HepG2 (cell line): Measurements from ENCODE around the gene CNMD. TPM values are rescaled to one million over a fixed set of nuclear protein-coding genes. Genes with fewer than 3 reads are reported as not detected.

ENCODE experiments used
- BCL3 ChIP-seq: sonication (generic); formaldehyde crosslinking; IDR thresholded peaks from 2 replicates; pipeline ENCODE4 v1.5.1; 2020; ENCODE audit warnings: mild to moderate bottlenecking, missing genetic modification reagents, moderate library complexity
- DNMT1 ChIP-seq: sonication (generic); formaldehyde crosslinking; IDR thresholded peaks from 2 replicates; pipeline ENCODE4 v1.5.1; 2020; ENCODE audit warnings: mild to moderate bottlenecking, missing genetic modification reagents
- RORA ChIP-seq: sonication (generic); formaldehyde crosslinking; IDR thresholded peaks from 2 replicates; pipeline ENCODE4 v1.5.0; 2020; ENCODE audit warnings: mild to moderate bottlenecking, missing genetic modification reagents, moderate library complexity
- SRSF1 ChIP-seq: fragments of 200-400 bp; formaldehyde crosslinking; optimal IDR thresholded peaks from 2 replicates; pipeline ENCODE3; 2017; ENCODE audit warnings: mild to moderate bottlenecking, low read depth, low read length, moderate library complexity
- YY1 ChIP-seq: IDR thresholded peaks from 2 replicates; pipeline ENCODE4 v1.6.1; 2011; ENCODE audit warnings: low read length, low read depth, moderate library complexity, mild to moderate bottlenecking; ENCODE audit not compliant: insufficient read depth, insufficient replicate concordance
- ZNF276 ChIP-seq: sonication (generic); formaldehyde crosslinking; IDR thresholded peaks from 2 replicates; pipeline ENCODE4 v1.4.0; 2020; ENCODE audit warnings: mild to moderate bottlenecking, low read depth, missing genetic modification reagents
- ZNF3 ChIP-seq: IDR thresholded peaks from 2 replicates; pipeline ENCODE4 v1.7.0; 2017; ENCODE audit warnings: inconsistent platforms
- ZNF318 ChIP-seq: sonication (generic); formaldehyde crosslinking; IDR thresholded peaks from 2 replicates; pipeline ENCODE4 v1.4.0; 2020; ENCODE audit warnings: mild to moderate bottlenecking, missing genetic modification reagents
- ZNF607 ChIP-seq: sonication (generic); formaldehyde crosslinking; IDR thresholded peaks from 2 replicates; pipeline ENCODE4 v1.5.1; 2020; ENCODE audit warnings: missing genetic modification reagents, mild to moderate bottlenecking, borderline replicate concordance
- ZNF639 ChIP-seq: conservative IDR thresholded peaks from 2 replicates; pipeline ENCODE4 v1.6.1; 2018; ENCODE audit warnings: missing genetic modification reagents
- polyA plus RNA-seq, 8 experiments: library from polyadenylated mRNA; depleted of rRNA in 3 of 8; stranded (reverse) in 7 of 8; unstranded in 1 of 8; fragments of >200 nt; fragmentation: Illumina TruSeq in 4 of 8; extraction: Trizol in 4 of 8; gene quantifications; 2 replicates each; pipeline versions ENCODE4 v1.2.1 to v1.2.3, GENCODE V29; 2011 to 2016; ENCODE audit warnings: low read depth in 4 of 8, missing spikeins in 1 of 8, mixed read lengths in 1 of 8; ENCODE audit not compliant: insufficient read depth in 1 of 8
- total RNA-seq, 5 experiments: library from RNA; depleted of rRNA; stranded (reverse); fragments of >200 nt; fragmentation: Illumina TruSeq; extraction: Trizol; gene quantifications; 2 replicates each; pipeline ENCODE4 v1.2.3, GENCODE V29; 2016; ENCODE audit warnings: low read depth in 1 of 5

Gene CNMD
- total and polyA plus RNA-seq, 2 of the 13 experiments (the other 11 are each of a cell fraction or from before 2014, with no cell fraction given): not detected

- TF ChIP-seq ZNF276 (no peak), DNMT1 (no peak), ZNF607 (CRISPR knock-in tag) (no peak), SRSF1 (no peak), YY1 (no peak), RORA (CRISPR knock-in tag) (no peak), ZNF318 (CRISPR knock-in tag) (no peak), ZNF639 (no peak), BCL3 (CRISPR knock-in tag) (no peak), ZNF3 (CRISPR knock-in tag) (no peak)
Observed at GRCh38 chr13:52775511-52775910, 35.9 kb upstream of the CNMD start (continued).
